Neural cell (in vitro differentiated cells): ENCODE results near the gene MYRIP. TPM values are rescaled to one million over a fixed set of nuclear protein-coding genes. Genes with fewer than 3 reads are reported as not detected.
"Not testable (repeated sequence)": the region's sequence is repeated elsewhere in the genome, so short reads cannot be mapped to it uniquely, and the experiment has no call there.

ENCODE experiments used
- H2AFZ ChIP-seq: fragments of 200-600, 300-800 bp; sonication (generic), shearing (Covaris generic); 2 replicates; pipeline ENCODE4 v1.6.0; 2014; ENCODE audit warnings: low read depth, mild to moderate bottlenecking, antibody characterized with exemption, low read length, moderate library complexity
- H3F3A ChIP-seq: fragments of 200-600 bp; shearing (Covaris generic); 2 replicates; pipeline ENCODE4 v1.6.1; 2016; ENCODE audit warnings: mild to moderate bottlenecking, moderate library complexity, mixed read lengths, antibody characterized with exemption, low read length; ENCODE audit not compliant: insufficient read depth, poor library complexity, severe bottlenecking
- H3K27ac ChIP-seq: fragments of 200-600, 300-800 bp; sonication (generic), shearing (Covaris generic); 2 replicates; pipeline ENCODE4 v1.5.1; 2014; ENCODE audit warnings: mild to moderate bottlenecking, low read length, moderate library complexity
- H3K27me3 ChIP-seq: fragments of 300-800, 200-600 bp; sonication (generic), shearing (Covaris generic); 2 replicates; pipeline ENCODE4 v1.6.0; 2014; ENCODE audit warnings: mild to moderate bottlenecking, low read depth, low read length, moderate library complexity; ENCODE audit not compliant: insufficient read depth
- H3K36me3 ChIP-seq: fragments of 300-800, 200-600 bp; sonication (generic), shearing (Covaris generic); 2 replicates; pipeline ENCODE4 v1.5.1; 2014; ENCODE audit warnings: mild to moderate bottlenecking, antibody characterized with exemption, low read length, moderate library complexity; ENCODE audit not compliant: insufficient read depth
- H3K4me2 ChIP-seq: fragments of 300-800, 200-600 bp; sonication (generic), shearing (Covaris generic); 2 replicates; pipeline ENCODE4 v1.6.0; 2014; ENCODE audit warnings: mild to moderate bottlenecking, low read length
- H3K4me3 ChIP-seq: fragments of 300-800, 200-600 bp; sonication (generic), shearing (Covaris generic); 2 replicates; pipeline ENCODE4 v1.5.1; 2014; ENCODE audit warnings: mild to moderate bottlenecking, low read length, moderate library complexity
- H3K79me2 ChIP-seq: fragments of 200-600 bp; shearing (Covaris generic); replicated peaks from 2 replicates; pipeline ENCODE4 v1.6.0; 2014; ENCODE audit warnings: mild to moderate bottlenecking, low read length, moderate library complexity; ENCODE audit not compliant: insufficient read depth
- H3K9ac ChIP-seq: fragments of 300-800, 200-600 bp; sonication (generic), shearing (Covaris generic); 2 replicates; pipeline ENCODE4 v1.6.1; 2016; ENCODE audit warnings: mild to moderate bottlenecking, low read length, mixed read lengths
- H3K9me2 ChIP-seq: fragments of 200-600 bp; shearing (Covaris generic); 2 replicates; pipeline ENCODE4 v1.6.1; 2016; ENCODE audit warnings: mild to moderate bottlenecking, low read length, mixed read lengths; ENCODE audit not compliant: insufficient read depth
- H3K9me3 ChIP-seq: fragments of 200-600, 300-800 bp; sonication (generic), shearing (Covaris generic); 2 replicates; pipeline ENCODE4 v1.6.1; 2016; ENCODE audit warnings: mild to moderate bottlenecking, mixed run types, low read length, moderate library complexity, mixed read lengths
- H4K20me1 ChIP-seq: fragments of 200-600 bp; shearing (Covaris generic); 2 replicates; pipeline ENCODE4 v1.6.1; 2016; ENCODE audit warnings: mild to moderate bottlenecking, mixed run types; ENCODE audit not compliant: insufficient read depth
- CTCF ChIP-seq: fragments of 450-650 bp; IDR thresholded peaks from 2 replicates; pipeline ENCODE4 v1.5.1; 2014; ENCODE audit warnings: antibody characterized with exemption, mild to moderate bottlenecking, moderate library complexity; ENCODE audit not compliant: poor library complexity, severe bottlenecking
- EP300 ChIP-seq: fragments of 450-650 bp; conservative IDR thresholded peaks from 2 replicates; pipeline ENCODE4 v1.6.1; 2014; ENCODE audit warnings: antibody characterized with exemption, mild to moderate bottlenecking, moderate library complexity; ENCODE audit not compliant: poor library complexity, severe bottlenecking
- MXI1 ChIP-seq: fragments of 450-650 bp; conservative IDR thresholded peaks from 2 replicates; pipeline ENCODE4 v1.6.1; 2014; ENCODE audit warnings: antibody characterized with exemption, mild to moderate bottlenecking; ENCODE audit not compliant: poor library complexity, severe bottlenecking
- POLR2AphosphoS5 ChIP-seq: IDR thresholded peaks from 2 replicates; pipeline ENCODE4 v1.6.1; 2012
- RAD21 ChIP-seq: fragments of 450-650 bp; conservative IDR thresholded peaks from 2 replicates; pipeline ENCODE4 v1.6.1; 2014; ENCODE audit warnings: antibody characterized with exemption, mild to moderate bottlenecking, moderate library complexity
- SMC3 ChIP-seq: fragments of 450-650 bp; conservative IDR thresholded peaks from 2 replicates; pipeline ENCODE4 v1.6.1; 2014; ENCODE audit warnings: antibody characterized with exemption, mild to moderate bottlenecking, moderate library complexity; ENCODE audit not compliant: poor library complexity
- TAF1 ChIP-seq: IDR thresholded peaks from 2 replicates; pipeline ENCODE4 v1.6.1; 2012; ENCODE audit warnings: low read depth
- polyA plus RNA-seq: library from polyadenylated mRNA; depleted of rRNA; stranded (reverse); fragments of >200 nt; gene quantifications from 2 replicates; pipeline ENCODE4 v1.2.3, GENCODE V29; 2014
- TF ChIP-seq, protein P1 (sequence below): IDR thresholded peaks from 2 replicates; pipeline ENCODE4 v1.6.1; 2012; ENCODE audit warnings: borderline replicate concordance

The MYRIP gene
- polyA plus RNA-seq, 1 donor from 2014 or later = 0.76 TPM

GRCh38 chr3:39791603-39792002, 17.8 kb upstream of the MYRIP start:
- no peak overlapping the region for H3K27ac ChIP-seq
- no peak overlapping the region for H3K4me3 ChIP-seq

GRCh38 chr3:39794880-39795279, 14.5 kb upstream of the MYRIP start:
- Histone ChIP-seq H3K79me2 (no peaks in the 10 kb centered on the region), H3K4me2 (no peak overlapping the region)
- TF ChIP-seq TAF1 = no peak
- TF ChIP-seq RAD21 = no peak
- TF ChIP-seq POLR2AphosphoS5 = no peak

More at GRCh38 chr3:39791603-39792002, 17.8 kb upstream of the MYRIP start:
- no peaks in the 10 kb centered on the region for H3K9me3 ChIP-seq
- no peaks in the 10 kb centered on the region for H3K79me2 ChIP-seq
- H2AFZ ChIP-seq = no peak overlapping the region
- H3K36me3 ChIP-seq = no peaks in the 10 kb centered on the region
- H4K20me1 ChIP-seq = no peaks in the 10 kb centered on the region
- H3K9ac ChIP-seq = no peak overlapping the region
- H3K4me2 ChIP-seq = no peak overlapping the region
- TF ChIP-seq TAF1 (no peak), EP300 (no peak), SMC3 (no peak), CTCF (no peak), POLR2AphosphoS5 (no peak)
- no peaks in the 10 kb centered on the region for H3K27me3 ChIP-seq
- H3F3A ChIP-seq = no peaks in the 10 kb centered on the region
- no peaks in the 10 kb centered on the region for H3K9me2 ChIP-seq

GRCh38 chr3:39801216-39801615, 8.2 kb upstream of the MYRIP start:
- H3F3A ChIP-seq = no peaks in the 10 kb centered on the region
- TF ChIP-seq, protein P1, sequence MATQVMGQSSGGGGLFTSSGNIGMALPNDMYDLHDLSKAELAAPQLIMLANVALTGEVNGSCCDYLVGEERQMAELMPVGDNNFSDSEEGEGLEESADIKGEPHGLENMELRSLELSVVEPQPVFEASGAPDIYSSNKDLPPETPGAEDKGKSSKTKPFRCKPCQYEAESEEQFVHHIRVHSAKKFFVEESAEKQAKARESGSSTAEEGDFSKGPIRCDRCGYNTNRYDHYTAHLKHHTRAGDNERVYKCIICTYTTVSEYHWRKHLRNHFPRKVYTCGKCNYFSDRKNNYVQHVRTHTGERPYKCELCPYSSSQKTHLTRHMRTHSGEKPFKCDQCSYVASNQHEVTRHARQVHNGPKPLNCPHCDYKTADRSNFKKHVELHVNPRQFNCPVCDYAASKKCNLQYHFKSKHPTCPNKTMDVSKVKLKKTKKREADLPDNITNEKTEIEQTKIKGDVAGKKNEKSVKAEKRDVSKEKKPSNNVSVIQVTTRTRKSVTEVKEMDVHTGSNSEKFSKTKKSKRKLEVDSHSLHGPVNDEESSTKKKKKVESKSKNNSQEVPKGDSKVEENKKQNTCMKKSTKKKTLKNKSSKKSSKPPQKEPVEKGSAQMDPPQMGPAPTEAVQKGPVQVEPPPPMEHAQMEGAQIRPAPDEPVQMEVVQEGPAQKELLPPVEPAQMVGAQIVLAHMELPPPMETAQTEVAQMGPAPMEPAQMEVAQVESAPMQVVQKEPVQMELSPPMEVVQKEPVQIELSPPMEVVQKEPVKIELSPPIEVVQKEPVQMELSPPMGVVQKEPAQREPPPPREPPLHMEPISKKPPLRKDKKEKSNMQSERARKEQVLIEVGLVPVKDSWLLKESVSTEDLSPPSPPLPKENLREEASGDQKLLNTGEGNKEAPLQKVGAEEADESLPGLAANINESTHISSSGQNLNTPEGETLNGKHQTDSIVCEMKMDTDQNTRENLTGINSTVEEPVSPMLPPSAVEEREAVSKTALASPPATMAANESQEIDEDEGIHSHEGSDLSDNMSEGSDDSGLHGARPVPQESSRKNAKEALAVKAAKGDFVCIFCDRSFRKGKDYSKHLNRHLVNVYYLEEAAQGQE = no peak
- TF ChIP-seq TAF1 (no peak), SMC3 (no peak), POLR2AphosphoS5 (no peak), MXI1 (no peak), EP300 (no peak), RAD21 (no peak), CTCF (no peak)
- no peak overlapping the region for H2AFZ ChIP-seq
- no peak overlapping the region for H3K27ac ChIP-seq
- H3K79me2 ChIP-seq = no peaks in the 10 kb centered on the region
- no peaks in the 10 kb centered on the region for H3K27me3 ChIP-seq
- H3K9me2 ChIP-seq = no peaks in the 10 kb centered on the region
- no peak overlapping the region for H3K4me2 ChIP-seq
- H3K9ac ChIP-seq = no peak overlapping the region
- no peaks in the 10 kb centered on the region for H4K20me1 ChIP-seq
- no peaks in the 10 kb centered on the region for H3K36me3 ChIP-seq
- H3K9me3 ChIP-seq = no peaks in the 10 kb centered on the region
- H3K4me3 ChIP-seq = no peak overlapping the region

More at GRCh38 chr3:39794880-39795279, 14.5 kb upstream of the MYRIP start:
- Histone ChIP-seq H3K27me3 (no peaks in the 10 kb centered on the region), H4K20me1 (no peaks in the 10 kb centered on the region), H3K9me2 (no peaks in the 10 kb centered on the region), H3F3A (no peaks in the 10 kb centered on the region), H3K36me3 (no peaks in the 10 kb centered on the region), H3K9me3 (no peaks in the 10 kb centered on the region), H2AFZ (no peak overlapping the region), H3K27ac (no peak overlapping the region), H3K4me3 (no peak overlapping the region), H3K9ac (no peak overlapping the region)

DNA sequence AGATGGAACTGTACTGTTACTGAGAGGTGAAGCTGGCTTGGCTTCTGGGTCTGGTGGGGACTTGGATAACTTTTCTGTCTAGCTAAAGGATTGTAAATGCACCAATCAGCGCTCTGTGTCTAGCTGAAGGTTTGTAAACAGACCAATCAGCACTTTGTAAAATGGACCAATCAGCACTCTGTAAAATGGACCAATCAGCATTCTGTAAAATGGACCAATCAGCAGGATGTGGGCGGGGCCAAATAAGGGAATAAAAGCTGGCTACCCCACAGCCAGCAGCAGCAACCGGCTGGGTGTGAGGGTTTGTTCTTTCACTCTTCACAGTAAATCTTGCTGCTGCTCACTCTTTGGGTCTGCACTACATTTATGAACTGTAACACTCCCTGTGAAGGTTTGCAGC, 6.9 kb upstream of the MYRIP start:
- not testable (repeated sequence) for H3K79me2 ChIP-seq

More for the DNA sequence above, 6.9 kb upstream of the MYRIP start:
- not testable (repeated sequence) for H3F3A ChIP-seq, H3K9ac ChIP-seq, H3K27me3 ChIP-seq, H2AFZ ChIP-seq, H3K4me3 ChIP-seq, H3K9me3 ChIP-seq, H3K9me2 ChIP-seq, H3K4me2 ChIP-seq, H4K20me1 ChIP-seq, H3K27ac ChIP-seq, H3K36me3 ChIP-seq
